ENCODE data around the gene STYK1.
"Not testable (repeated sequence)": the region's sequence is repeated elsewhere in the genome, so short reads cannot be mapped to it uniquely, and the experiment has no call there.

The STYK1 gene

DNA sequence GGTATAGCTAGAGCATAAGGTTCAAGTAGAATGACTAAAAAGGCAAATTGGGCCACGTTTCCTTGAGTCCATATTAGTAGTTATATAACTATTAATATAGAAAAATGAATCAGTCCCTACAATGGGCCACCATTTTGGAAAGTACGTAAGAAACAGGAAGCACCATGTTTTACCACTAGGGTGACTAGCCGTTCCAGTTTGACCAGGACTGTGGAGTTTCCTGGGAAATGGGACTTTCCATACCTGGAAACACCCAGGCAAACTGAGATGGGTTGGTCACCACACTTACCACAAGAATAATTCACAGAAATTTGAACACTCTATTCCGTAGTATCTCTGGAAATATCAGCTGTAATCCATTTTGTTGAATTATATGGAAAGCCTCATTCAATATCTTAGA lies 58.3 kb downstream of the STYK1 start:
- no peak for DNase-seq (ENCODE audit: low read depth in 2 of 2)
- TF ChIP-seq CTCF (IDR thresholded peaks at IDR 0.05; ENCODE audit: low read depth, low read length): no peak
- H3K4me3 ChIP-seq (replicated peaks in 1 of 2; ENCODE audit: low read depth in 2 of 2, low read length in 2 of 2): no peak overlapping the region

DNA sequence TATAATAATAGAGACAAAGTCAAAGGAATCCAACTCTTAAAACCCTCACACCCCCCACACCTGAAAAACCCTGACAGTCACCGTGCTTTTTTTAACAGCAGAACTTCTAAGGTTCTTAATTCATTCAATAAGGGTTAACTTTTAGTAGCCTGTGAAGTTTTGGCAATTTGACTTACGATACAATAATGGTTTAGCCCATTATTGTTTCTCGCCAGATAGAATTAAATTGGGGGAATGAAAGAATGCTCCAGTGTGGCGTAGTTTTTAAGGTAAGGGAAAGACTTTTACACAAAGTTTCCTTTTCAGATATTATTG lies 59.8 kb downstream of the STYK1 start:
- DNase-seq (ENCODE audit: low read depth in 2 of 2): no peak
- peak overlapping the region; percentile 75 to 94 for H3K4me3 ChIP-seq (replicated peaks in 1 of 2; ENCODE audit: low read depth in 2 of 2, low read length in 2 of 2)
- no peak for TF ChIP-seq CTCF (IDR thresholded peaks at IDR 0.05; ENCODE audit: low read depth, low read length)

DNA sequence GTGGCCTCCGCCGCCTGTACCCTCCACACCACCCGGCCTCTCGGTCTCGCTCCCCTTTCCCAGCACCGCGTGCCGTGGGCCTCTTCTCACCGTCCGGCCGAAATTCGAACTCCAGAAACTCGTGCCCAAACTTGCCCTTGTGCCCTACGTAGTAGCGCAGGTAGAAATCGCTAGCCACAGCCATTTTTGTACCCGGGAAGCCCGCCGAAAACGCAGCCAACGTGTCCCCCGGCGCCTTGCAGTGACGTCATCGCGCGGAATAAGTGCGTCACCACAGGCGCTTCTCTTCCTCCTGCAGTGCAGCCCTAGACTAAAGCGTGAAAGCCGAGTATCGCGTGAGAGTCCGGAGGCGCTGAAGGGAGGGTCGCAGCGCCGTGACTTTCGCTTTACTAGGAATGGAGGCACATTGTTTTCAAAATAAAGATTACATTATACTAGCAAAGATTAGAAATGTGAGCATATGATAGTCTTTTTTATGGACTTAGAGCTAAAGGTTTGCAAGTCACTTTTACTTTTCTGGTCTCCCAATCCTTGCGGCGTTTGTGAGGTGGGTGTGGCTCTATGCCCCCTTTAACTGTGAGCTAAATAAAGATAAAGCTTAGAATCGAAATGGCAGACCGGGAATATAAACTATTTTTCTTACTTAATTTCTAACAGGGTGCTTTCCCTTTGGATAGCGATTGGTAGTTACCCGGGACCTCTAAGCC lies 60.4 kb downstream of the STYK1 start, which contains the start of gene MAGOHB:
MAGOHB (minus strand) TSS at position 261 of the 707 bp plus-strand sequence; CDS start at position 184, 77 bp downstream.
- peak within 1 kb of the TSS; percentile 75 to 94 for H3K4me3 ChIP-seq (replicated peaks in 1 of 2; ENCODE audit: low read depth in 2 of 2, low read length in 2 of 2)
- no peak for TF ChIP-seq CTCF (IDR thresholded peaks at IDR 0.05; ENCODE audit: low read depth, low read length)
- DNase-seq (ENCODE audit: low read depth in 2 of 2): peak; percentile 97 to 98

DNA sequence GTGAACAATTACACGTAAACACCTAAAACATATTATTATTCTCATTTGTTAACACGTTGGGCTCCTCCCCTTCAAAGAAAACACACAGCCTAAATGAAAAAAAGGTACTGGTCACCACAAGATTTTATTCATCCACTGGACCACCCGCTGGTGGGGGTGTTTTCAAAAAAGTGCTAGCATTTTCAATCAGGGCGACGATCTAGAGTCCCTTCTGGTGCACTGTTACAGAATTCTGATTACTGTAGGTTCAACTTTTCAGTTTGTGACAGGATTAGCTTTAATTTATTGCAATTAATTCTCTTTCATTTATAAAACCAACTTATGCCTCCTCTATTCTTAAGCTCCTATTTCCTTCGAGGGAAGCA lies 60.9 kb downstream of the STYK1 start:
- peak overlapping the region; percentile 75 to 94 for H3K4me3 ChIP-seq (replicated peaks in 1 of 2; ENCODE audit: low read depth in 2 of 2, low read length in 2 of 2)
- DNase-seq (ENCODE audit: low read depth in 2 of 2): peak; percentile 7 to 17
- no peak for TF ChIP-seq CTCF (IDR thresholded peaks at IDR 0.05; ENCODE audit: low read depth, low read length)

GRCh38 chr12:10612110-10612509 lies 61.7 kb downstream of the STYK1 start:
- DNase-seq (ENCODE audit: low read depth in 2 of 2): no peak
- peak overlapping the region in 1 of 2 donors; percentile 75 for H3K4me3 ChIP-seq (replicated peaks in 1 of 2; ENCODE audit: low read depth in 2 of 2, low read length in 2 of 2)
- no peak for TF ChIP-seq CTCF (IDR thresholded peaks at IDR 0.05; ENCODE audit: low read depth, low read length)

- H3K4me3 ChIP-seq (replicated peaks in 1 of 2; ENCODE audit: low read depth in 2 of 2, low read length in 2 of 2); DNase-seq (ENCODE audit: low read depth in 2 of 2): not testable (repeated sequence)
Observed at GRCh38 chr12:10611258-10611657, 62.6 kb downstream of the STYK1 start.

GRCh38 chr12:10610188-10610587 lies 63.7 kb downstream of the STYK1 start:
- no peak overlapping the region for H3K4me3 ChIP-seq (replicated peaks in 1 of 2; ENCODE audit: low read depth in 2 of 2, low read length in 2 of 2)
- TF ChIP-seq CTCF (IDR thresholded peaks at IDR 0.05; ENCODE audit: low read depth, low read length): no peak
- no peak for DNase-seq (ENCODE audit: low read depth in 2 of 2)

Measured in cardiac fibroblast (primary cell).